ENCODE measurements around the gene DUSP16.

The DUSP16 gene

GRCh38 chr12:12460935-12461922 lies 101.4 kb downstream of the DUSP16 start:
- DNase-seq: no peak

- DNase-seq: no peak
Observed at GRCh38 chr12:12456637-12457036, 106.0 kb downstream of the DUSP16 start.

DNA sequence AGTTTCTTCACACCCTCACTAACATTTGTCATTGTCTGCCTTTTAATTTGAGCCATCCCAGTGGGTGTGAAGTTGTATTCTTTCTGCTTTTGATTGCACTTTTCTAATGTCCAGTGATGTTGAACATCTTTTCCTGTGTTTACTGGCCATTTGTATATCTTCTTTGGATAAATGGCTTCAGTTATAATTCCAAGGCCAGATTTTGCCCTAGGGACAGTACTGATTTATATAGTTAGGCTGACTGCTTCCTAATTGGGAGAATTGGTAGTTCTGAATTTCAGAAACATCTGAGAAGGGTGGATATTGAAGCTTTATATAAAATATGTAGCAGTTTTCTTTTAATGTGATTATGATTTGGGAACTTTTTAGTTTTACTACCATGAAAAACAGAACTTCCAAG lies 108.3 kb downstream of the DUSP16 start:
- DNase-seq: no peak

- DNase-seq: no peak
Observed at GRCh38 chr12:12453635-12454034, 109.0 kb downstream of the DUSP16 start.

DNA sequence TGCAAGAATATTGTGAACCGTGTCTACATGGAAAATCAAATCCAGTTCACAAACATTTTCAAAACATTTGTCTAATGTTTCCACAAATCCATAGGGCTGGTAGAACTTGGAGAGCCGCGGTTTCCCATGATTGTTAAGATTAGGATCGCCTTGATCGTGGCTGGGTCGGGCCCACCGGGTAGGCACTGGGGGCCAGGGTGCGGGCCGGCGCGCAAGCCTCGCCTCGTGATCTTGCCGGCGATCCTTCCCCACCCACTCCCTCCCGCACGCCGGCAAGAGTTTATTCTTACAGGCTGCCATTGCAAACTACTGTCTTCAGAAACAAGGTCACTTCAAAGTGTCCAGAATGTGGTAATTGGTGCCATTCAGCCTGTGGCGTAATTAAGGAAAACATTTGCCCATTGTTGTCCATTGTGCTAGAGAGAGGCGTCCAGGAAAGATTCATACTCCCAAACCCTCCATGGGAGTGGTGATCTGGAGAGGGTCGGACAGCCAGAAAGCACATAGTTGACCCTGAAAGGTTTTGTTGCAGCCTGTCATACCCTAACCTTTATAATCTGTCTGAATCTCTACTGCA lies 110.2 kb downstream of the DUSP16 start:
- DNase-seq: peak; percentile 51

- DNase-seq: no peak
Observed at GRCh38 chr12:12451098-12451497, 111.6 kb downstream of the DUSP16 start.

DNA sequence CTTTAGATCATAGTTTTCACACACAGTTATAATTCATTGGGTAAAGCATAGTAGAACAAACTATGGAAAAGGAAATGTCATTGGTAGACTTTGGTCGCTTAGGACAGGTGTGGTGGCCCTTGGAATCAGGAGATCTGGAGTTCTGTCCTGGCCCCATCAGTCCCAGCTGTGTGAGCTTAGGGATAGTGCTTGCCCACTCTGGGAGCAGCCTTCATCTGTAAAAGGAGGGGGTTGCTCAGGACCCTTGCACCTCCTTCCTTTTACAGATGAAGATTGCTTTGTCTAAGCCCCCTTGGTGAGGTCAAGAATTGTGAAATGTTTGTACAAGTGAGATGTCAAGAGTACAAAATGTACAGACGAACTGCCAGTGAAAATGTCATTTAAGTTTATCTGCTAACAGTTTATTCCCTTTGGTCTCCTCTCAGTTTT lies 112.6 kb downstream of the DUSP16 start:
- no peak for DNase-seq

DNA sequence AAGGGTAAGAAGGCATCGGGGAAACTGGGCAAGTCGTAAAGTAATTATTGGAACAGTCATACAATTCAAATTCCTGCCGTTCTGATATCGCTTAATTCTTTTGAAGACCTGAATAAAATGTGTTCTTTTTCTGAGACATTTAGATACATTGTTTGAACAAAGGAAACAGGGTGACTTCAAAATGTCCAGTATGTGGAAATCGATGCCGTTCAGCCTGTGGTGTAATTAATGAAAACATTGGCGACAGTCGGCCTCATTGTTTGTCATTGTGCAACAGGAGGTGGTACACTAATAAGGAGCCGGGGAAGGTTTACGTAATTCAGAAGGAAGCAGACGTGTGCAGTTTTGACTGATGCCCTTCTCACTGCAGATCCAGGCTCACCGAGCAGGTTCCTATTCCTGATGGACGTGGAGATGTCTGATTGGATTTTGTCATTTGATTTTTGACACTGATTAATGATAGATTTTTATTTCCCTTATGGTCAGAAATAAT lies 113.1 kb downstream of the DUSP16 start:
- DNase-seq: no peak

GRCh38 chr12:12447837-12448236 lies 114.8 kb downstream of the DUSP16 start:
- no peak for DNase-seq

DNA sequence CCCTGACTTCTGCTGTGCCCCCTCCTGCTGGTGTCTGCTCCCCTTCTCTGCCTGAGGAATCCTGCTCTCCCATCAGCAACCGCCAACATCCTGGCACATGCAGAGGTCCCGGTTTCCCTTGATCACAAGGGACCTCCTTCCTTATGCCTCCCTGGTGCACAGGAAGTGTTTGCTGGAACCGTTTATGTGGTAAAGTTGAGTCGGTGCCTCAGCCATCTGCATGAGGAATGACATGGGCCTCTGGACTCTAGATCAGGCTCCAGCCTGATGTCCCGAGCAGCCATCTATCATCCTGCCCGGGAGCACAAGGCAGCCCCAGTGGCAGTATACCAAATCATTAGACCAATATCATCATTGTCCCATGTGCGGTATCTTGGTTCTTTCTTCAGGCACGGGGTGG lies 115.4 kb downstream of the DUSP16 start:
- DNase-seq: no peak

- no peak for DNase-seq
Observed at GRCh38 chr12:12446786-12447185, 115.9 kb downstream of the DUSP16 start.

DNA sequence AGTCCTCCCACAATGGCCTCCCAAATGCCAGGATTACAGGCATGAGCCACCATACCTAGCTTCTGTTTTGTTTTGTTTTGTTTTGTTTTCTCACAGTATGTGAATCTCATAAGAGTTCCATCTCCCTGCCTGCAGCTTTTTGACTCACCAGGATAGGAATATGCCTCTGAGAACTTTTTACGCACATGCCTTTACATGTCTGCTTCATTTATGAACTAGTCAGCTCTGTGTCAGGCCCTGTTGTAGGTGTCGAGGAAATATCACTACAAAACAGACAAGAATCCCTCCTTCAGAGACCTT lies 116.8 kb downstream of the DUSP16 start:
- DNase-seq: no peak

- no peak for DNase-seq
Observed at GRCh38 chr12:12445165-12445881, 117.3 kb downstream of the DUSP16 start.

GRCh38 chr12:12443431-12443878 lies 119.2 kb downstream of the DUSP16 start:
- DNase-seq: no peak

DNA sequence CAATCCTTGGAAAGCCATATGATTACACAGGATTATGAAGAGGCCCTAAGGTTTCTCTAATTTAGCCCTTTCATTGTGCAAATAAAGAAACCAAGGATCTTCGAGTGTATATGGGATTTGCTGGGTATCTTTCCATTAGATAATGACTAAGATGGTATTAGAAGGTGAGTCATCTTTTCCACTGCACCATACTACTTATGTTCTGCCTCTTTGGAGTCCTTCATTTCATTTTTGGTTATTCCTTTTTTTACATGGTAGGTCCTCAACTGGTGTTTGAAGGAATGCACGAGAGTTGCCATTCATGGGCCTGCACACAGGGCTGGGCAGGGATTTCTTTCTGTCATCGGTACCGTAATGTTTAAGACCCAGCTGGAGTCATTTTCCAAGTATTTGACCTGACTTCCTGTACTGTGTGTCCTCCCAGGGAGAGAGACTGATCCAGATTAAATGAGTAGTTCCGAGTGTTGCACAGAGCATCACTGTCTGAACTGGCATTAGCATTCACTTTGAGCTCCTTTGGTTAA lies 120.1 kb downstream of the DUSP16 start:
- no peak for DNase-seq

DNA sequence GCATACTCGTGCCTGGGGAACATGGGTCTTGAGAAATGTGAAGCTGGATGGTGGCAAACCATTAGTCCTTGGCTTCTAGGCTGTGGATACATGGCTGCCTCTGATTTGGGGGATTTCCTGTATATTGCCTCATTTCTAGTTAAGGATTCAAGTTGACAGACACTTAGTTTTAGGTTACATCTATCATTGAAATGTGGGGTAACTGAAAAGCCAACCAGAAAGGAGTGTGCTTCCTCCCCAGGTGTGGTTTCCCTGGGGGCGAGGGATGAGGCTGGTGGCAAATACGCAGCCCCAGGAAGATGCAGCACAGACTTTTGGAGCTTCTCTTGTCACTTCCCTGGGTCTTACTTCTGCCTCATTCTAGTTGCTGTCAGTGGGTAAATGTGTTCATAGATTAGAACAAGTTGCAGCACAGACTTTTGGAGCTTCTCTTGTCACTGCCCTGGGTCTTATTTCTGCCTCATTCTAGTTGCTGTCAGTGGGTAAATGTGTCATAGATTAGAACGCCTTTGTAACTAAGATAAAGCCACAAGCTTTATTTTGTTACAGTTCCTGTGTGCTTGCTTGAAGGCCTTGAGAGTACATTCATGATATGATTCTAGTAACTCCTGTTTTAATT lies 120.7 kb downstream of the DUSP16 start:
- DNase-seq: no peak

- DNase-seq: no peak
Observed at GRCh38 chr12:12441429-12441807, 121.2 kb downstream of the DUSP16 start.

DNA sequence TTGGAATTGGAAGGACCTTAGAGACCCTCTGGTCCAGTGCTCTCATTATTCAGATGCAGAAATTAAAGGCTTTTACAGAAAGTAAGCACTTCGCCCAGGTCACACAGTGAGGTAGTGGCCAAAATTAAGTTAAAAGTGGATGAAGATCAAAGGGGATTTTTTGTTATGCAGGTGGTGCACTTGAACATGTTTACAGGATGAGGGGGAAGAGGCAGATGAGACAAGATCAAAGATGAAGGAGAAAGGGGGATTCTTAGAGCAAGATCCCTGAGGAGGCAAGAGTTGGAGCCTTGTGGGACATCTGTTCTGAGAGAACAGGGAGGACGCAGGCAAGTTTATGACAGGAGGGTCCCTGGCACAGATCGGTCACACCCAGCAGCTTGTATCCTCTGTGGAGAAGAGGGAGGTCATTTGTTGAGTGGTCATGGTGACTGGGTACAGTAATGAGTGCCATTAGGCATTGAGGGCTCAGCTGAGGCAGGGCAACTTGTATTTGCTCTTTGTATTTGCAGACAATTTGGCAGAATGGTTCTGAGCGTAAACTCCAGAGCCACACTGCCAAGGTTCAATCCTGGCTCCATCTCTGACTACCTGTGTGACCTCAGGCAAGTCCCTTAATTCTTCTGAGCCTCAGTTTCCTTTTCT lies 121.8 kb downstream of the DUSP16 start:
- no peak for DNase-seq

DNA sequence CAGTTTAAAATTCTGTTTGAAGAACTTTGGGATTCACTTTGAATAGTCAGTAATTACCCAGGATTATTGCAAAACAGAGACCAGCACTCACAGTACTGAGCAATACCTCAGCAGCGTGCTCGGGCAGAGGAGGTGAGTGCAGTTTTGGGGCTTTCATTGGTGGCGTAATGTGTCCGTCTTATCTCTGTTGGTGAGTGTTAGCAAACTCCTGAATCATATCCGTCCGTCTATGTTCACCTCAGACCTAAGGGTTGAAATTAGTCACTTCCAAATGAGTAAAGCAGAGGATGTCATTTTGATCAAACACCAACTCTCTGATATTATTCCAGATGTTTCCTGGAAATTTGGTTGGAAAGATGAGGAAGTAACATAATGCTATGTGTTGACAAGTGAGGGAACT lies 123.0 kb downstream of the DUSP16 start:
- no peak for DNase-seq

DNA sequence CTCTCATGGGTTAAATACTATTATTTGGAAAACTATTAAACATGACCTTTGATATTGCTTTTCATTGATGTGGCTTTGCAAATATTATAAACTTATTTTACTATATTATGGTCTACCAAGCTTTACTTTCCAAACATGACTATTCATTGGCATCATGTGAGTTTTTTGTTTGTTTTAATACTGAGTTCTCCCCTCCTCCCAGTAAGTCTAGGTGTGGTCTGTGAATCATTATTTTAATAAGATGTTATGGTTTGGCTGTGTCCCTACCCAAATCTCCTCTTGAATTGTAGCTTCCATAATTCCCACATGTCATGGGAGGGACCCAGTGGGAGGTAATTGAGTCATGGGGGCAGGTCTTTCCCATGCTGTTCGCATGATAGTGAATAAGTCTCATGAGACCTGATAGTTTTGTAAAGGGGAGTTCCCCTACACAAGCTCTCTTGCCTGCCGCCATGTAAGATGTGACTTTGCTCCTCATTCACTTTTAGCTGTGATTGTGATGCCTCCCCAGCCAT lies 125.8 kb downstream of the DUSP16 start:
- no peak for DNase-seq

GRCh38 chr12:12433203-12433731 lies 129.4 kb downstream of the DUSP16 start:
- DNase-seq: no peak

DNA sequence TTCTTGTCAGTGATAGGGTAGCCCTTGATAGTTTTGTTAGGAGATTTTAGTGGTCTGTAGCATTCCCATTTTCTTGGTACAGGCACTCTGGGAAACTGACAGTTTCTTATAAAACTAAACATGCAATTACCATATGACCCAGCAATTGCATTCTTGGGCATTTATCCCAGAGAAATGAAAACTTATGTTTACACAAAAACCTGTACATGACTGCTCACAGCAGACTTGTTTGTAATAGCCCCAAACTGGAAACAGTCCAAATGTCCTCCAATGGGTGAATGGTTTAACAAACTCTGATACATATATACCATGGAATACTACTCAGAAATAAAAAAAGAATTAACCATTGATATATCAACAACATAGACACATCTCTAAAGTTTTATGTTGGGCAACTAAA lies 130.3 kb downstream of the DUSP16 start:
- DNase-seq: no peak

Measured in NCI-H2227 treated with DMSO at 0.1 percent for 48 hours (cell line).